Esophagus squamous epithelium (tissue), 5 donors: ENCODE measurements around the gene OR1K1. TPM values are rescaled to one million over a fixed set of nuclear protein-coding genes. Genes with fewer than 3 reads are reported as not detected.
"Not testable (repeated sequence)": the region's sequence is repeated elsewhere in the genome, so short reads cannot be mapped to it uniquely, and the experiment has no call there.

Experiments used
- DNase-seq: peaks from one replicate; lab custom pipeline; 2025; lab: John Stamatoyannopoulos, UW
- H3K27ac ChIP-seq, 4 donors: fragments of 200-600 bp; sonication (generic); one replicate each; pipeline ENCODE4 v1.5.1; 2016 to 2019; ENCODE audit warnings: mild to moderate bottlenecking in 1 of 4
- H3K27me3 ChIP-seq, 4 donors: fragments of 200-600 bp; sonication (generic); 1 replicate in 3 of 4; 2 replicates in 1 of 4; pipeline versions ENCODE4 v1.5.1 to v1.6.0; 2017 to 2021; ENCODE audit warnings: antibody characterized with exemption in 1 of 4
- H3K36me3 ChIP-seq, 3 donors: fragments of 200-600 bp; sonication (generic); one replicate each; pipeline ENCODE4 v1.5.1; 2016 to 2019
- H3K4me1 ChIP-seq, 3 donors: fragments of 200-600 bp; sonication (generic); one replicate each; pipeline ENCODE4 v1.5.1; 2017 to 2019
- H3K4me3 ChIP-seq, 4 donors: fragments of 200-600 bp; sonication (generic); 1 replicate in 3 of 4; 2 replicates in 1 of 4; pipeline ENCODE4 v1.5.1; 2016 to 2019; ENCODE audit warnings: mild to moderate bottlenecking in 2 of 4, moderate library complexity in 1 of 4
- H3K9me3 ChIP-seq, 3 donors: fragments of 200-600 bp; sonication (generic); one replicate each; pipeline ENCODE4 v1.5.1; 2016 to 2019
- POLR2A ChIP-seq, 4 donors: fragments of 450-650 bp; IDR thresholded peaks; one replicate each; pipeline ENCODE4 v1.6.1; 2017; ENCODE audit warnings: antibody characterized with exemption in 4 of 4, mild to moderate bottlenecking in 4 of 4, moderate library complexity in 3 of 4
- WGBS, 2 donors: methylation state at CpG; one replicate each; pipeline ENCODE4 v1.1.5; 2018; 5-methylcytosine and 5-hydroxymethylcytosine counted together
- intact Hi-C: fragments of 100-400 bp; cut with DNase I; formaldehyde crosslinking; loops from one replicate; pipeline ENCODE4 v1.15.0; 2022
- total RNA-seq, 4 donors: library from RNA; depleted of rRNA; stranded (reverse); fragments of >200 nt; gene quantifications; one replicate each; pipeline ENCODE4 v1.1.0, GENCODE V29; 2016
- TF ChIP-seq, protein P1 (sequence below), 6 experiments: fragments of 450-650 bp in 4 of 6; fragments of 200-600 bp in 2 of 6; sonication (generic) in 2 of 6; IDR thresholded peaks; one replicate each; pipeline ENCODE4 v1.5.1; 2016 to 2019; ENCODE audit warnings: antibody characterized with exemption in 6 of 6, mild to moderate bottlenecking in 4 of 6, moderate library complexity in 4 of 6
- donor health status: DM: yes; HTN: yes; CAD: no.

The OR1K1 gene
- total RNA-seq, 4 donors from 2014 or later = not detected

DNA sequence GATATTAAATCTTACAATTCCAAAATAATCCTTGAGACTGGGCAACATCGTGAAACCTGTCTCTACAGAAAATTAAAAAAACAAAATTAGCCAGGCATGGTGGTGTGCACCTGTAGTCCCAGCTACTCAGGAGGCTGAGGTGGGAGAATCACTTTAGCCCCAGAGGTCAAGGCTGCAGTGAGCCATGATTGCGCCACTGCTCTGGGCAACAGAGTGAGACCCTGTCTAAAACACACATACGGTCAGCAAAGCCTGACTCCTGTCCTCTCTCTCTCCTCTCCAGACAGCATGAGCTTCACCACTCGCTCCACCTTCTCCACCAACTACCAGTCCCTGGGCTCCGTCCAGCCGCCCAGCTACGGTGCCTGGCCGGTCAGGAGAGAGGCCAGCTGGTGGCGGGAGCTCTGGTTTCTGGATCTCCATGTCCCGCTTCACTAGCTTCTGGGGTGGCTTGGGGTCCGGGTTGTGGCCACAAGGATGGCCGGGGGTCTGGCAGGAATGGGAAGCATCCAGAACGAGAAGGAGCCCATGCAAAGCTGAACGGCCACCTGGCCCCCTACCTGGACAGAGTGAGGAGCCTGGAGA is 37.4 kb downstream of the OR1K1 start:
- no peaks in the 10 kb centered on the region for H3K27me3 ChIP-seq
- intact Hi-C loops = no loop called here
- no peaks in the 10 kb centered on the region for H3K9me3 ChIP-seq
- H3K4me3 ChIP-seq = no peak overlapping the region
- H3K27ac ChIP-seq = no peak overlapping the region
- WGBS, 2 donors = 94 to 99% methylated on average over 8 to 9 of the region's 14 CpGs
- no peak for DNase-seq
- no peak for TF ChIP-seq POLR2A (IDR thresholded peaks at IDR 0.05)
- TF ChIP-seq, protein P1, sequence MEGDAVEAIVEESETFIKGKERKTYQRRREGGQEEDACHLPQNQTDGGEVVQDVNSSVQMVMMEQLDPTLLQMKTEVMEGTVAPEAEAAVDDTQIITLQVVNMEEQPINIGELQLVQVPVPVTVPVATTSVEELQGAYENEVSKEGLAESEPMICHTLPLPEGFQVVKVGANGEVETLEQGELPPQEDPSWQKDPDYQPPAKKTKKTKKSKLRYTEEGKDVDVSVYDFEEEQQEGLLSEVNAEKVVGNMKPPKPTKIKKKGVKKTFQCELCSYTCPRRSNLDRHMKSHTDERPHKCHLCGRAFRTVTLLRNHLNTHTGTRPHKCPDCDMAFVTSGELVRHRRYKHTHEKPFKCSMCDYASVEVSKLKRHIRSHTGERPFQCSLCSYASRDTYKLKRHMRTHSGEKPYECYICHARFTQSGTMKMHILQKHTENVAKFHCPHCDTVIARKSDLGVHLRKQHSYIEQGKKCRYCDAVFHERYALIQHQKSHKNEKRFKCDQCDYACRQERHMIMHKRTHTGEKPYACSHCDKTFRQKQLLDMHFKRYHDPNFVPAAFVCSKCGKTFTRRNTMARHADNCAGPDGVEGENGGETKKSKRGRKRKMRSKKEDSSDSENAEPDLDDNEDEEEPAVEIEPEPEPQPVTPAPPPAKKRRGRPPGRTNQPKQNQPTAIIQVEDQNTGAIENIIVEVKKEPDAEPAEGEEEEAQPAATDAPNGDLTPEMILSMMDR (IDR thresholded peaks at IDR 0.05) = no peak
- H3K36me3 ChIP-seq = no peaks in the 10 kb centered on the region
- H3K4me1 ChIP-seq = peaks cover 0 to 10% (median 0%) of the 10 kb centered on the region in 3 donors

- intact Hi-C loops, DNase-seq, H3K27ac ChIP-seq, H3K27me3 ChIP-seq, H3K36me3 ChIP-seq, H3K4me3 ChIP-seq, H3K9me3 ChIP-seq: not testable (repeated sequence)
- 80 to 86% methylated on average over 1 of the region's 3 CpGs for WGBS, 2 donors
- H3K4me1 ChIP-seq = peaks cover 0 to 10% (median 0%) of the 10 kb centered on the region in 3 donors
Observed at GRCh38 chr9:122838441-122838840, 38.5 kb downstream of the OR1K1 start.

- WGBS, 2 donors = 61 to 73% methylated on average over 4 of the region's 4 CpGs
- Histone ChIP-seq H3K27me3 (no peaks in the 10 kb centered on the region), H3K27ac (no peak overlapping the region), H3K4me3 (no peak overlapping the region), H3K4me1 (no peaks in the 10 kb centered on the region), H3K36me3 (peaks cover 0 to 15% (median 0%) of the 10 kb centered on the region in 3 donors), H3K9me3 (no peaks in the 10 kb centered on the region)
- intact Hi-C loops = no loop called here
- TF ChIP-seq POLR2A (IDR thresholded peaks at IDR 0.05) = no peak
- TF ChIP-seq, protein P1 (IDR thresholded peaks at IDR 0.05) = no peak
- no peak for DNase-seq
Observed at GRCh38 chr9:122841501-122841900, 41.6 kb downstream of the OR1K1 start.

- H3K4me1 ChIP-seq = no peaks in the 10 kb centered on the region
- no peak overlapping the region for H3K27ac ChIP-seq
- H3K36me3 ChIP-seq = peaks cover 0 to 41% (median 0%) of the 10 kb centered on the region in 3 donors
- H3K27me3 ChIP-seq = no peaks in the 10 kb centered on the region
- no peak for DNase-seq
- H3K9me3 ChIP-seq = no peaks in the 10 kb centered on the region
- WGBS, 2 donors = 86 to 95% methylated on average over 1 of the region's 1 CpG
- no peak for TF ChIP-seq POLR2A (IDR thresholded peaks at IDR 0.05)
- TF ChIP-seq, protein P1 (IDR thresholded peaks at IDR 0.05) = no peak
- H3K4me3 ChIP-seq = no peak overlapping the region
- intact Hi-C loops = no loop called here
Observed at GRCh38 chr9:122844137-122844536, 44.2 kb downstream of the OR1K1 start.

DNA sequence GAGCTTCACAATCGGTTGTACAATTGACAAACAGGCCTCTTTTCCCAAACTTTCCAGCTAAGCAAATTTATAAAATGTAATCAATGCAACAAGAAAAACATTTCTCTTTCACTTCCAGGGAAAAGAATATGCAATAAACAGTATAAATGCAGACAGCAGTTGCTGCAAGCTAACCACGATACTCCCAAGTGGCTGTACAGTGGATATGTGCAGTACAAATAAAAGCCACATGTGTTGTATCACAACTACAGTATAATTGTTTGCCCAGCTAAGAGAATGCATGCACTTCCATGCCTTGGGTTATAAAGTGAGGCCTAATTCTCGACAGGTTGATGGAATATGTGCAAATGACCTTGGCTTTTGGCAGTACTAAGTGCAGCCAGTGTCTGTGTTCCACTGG is 45.2 kb downstream of the OR1K1 start:
- DNase-seq = no peak
- Histone ChIP-seq H3K9me3 (no peaks in the 10 kb centered on the region), H3K27ac (no peak overlapping the region), H3K4me1 (no peaks in the 10 kb centered on the region), H3K27me3 (no peaks in the 10 kb centered on the region), H3K4me3 (no peak overlapping the region), H3K36me3 (peaks cover 0 to 51% (median 6%) of the 10 kb centered on the region in 3 donors)
- intact Hi-C loops = no loop called here
- WGBS, 2 donors = 81 to 86% methylated on average over 3 of the region's 3 CpGs
- TF ChIP-seq, protein P1 (IDR thresholded peaks at IDR 0.05) = no peak
- no peak for TF ChIP-seq POLR2A (IDR thresholded peaks at IDR 0.05)
